ENCODE data around the gene ABCC12. TPM values are rescaled to one million over a fixed set of nuclear protein-coding genes. Genes with fewer than 3 reads are reported as not detected.
A peak's percentile ranks its signal among the peaks of the same experiment; 100 is the strongest.
"Not testable (repeated sequence)": the region's sequence is repeated elsewhere in the genome, so short reads cannot be mapped to it uniquely, and the experiment has no call there.

The ABCC12 gene
- polyA plus RNA-seq, 6 donors from 2014 or later: not detected

DNA sequence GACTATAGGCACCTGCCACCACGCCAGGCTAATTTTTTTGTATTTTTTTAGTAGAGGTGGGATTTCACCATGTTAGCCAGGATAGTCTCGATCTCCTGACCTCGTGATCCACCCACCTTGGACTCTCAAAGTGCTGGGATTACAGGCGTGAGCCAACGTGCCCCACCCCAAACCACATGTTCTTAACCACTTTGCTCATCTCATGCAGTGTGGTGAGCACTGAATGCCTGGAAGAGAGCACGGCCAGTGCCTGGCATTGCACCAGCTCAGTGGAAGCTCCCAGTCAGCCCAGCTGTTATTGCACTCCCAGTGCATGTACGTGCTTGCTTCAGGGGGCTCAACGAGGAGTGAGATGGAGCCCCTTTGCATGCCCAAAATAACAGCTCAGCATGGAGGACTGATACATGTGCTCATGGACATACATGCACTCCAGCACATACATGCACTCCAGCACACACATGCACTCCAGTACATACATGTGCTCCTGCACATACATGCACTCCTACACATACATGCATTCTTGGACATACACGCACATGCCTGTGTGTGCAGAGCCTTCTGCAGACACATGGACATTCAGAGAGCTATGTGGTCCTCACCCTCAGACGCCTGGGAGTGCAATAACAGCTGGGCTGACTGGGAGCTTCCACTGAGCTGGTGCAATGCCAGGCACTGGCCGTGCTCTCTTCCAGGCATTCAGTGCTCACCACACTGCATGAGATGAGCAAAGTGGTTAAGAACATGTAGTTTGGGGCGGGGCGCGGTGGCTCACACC is 26.1 kb upstream of the ABCC12 start:
- not testable (repeated sequence) for DNase-seq; H3K4me3 Mint-ChIP-seq; H3K4me1 Mint-ChIP-seq; ATAC-seq (ENCODE audit: low read depth in 2 of 2); H3K27ac Mint-ChIP-seq; H3K9me3 Mint-ChIP-seq; H3K36me3 Mint-ChIP-seq
- peaks cover 0 to 16% (median 12%) of the 10 kb centered on the region in 3 donors for H3K27me3 Mint-ChIP-seq

DNA sequence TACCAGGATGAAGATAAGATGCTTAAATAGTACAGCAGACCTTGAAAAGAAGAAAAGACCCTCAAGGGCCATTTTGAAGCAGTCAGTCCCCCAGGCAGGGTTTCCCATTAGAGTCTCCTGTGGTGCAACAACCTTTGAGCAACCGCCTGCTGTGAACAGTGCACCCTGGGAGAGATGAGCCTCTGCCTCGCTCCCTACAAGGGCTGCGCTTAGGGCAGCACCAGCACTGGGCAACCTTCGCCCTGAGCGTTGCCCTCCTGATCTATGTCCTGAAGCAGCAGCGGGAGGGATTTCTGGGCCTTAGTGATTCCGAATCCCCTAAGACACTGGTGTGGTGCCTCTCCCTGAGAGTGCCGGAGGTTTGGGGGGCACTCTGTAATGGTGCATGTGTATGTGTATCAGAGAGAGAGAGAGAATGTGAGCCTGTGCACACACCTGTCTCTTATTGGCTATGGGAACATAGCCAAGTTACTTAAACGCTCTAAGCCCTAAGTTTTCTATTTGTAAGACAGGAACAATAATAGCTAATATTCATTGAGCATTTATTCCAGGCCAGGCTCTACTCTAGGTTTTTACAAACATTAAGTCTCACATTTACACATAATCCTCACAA is 25.2 kb upstream of the ABCC12 start:
- no peak overlapping the region for H3K4me3 Mint-ChIP-seq
- ATAC-seq (ENCODE audit: low read depth in 2 of 2): no peak
- H3K4me1 Mint-ChIP-seq: no peaks in the 10 kb centered on the region
- H3K27ac Mint-ChIP-seq: peak overlapping the region in 1 of 6 donors; percentile 44
- DNase-seq: no peak
- H3K9me3 Mint-ChIP-seq: no peaks in the 10 kb centered on the region
- H3K36me3 Mint-ChIP-seq: no peaks in the 10 kb centered on the region
- peaks cover 3 to 25% (median 22%) of the 10 kb centered on the region in 3 donors for H3K27me3 Mint-ChIP-seq

DNA sequence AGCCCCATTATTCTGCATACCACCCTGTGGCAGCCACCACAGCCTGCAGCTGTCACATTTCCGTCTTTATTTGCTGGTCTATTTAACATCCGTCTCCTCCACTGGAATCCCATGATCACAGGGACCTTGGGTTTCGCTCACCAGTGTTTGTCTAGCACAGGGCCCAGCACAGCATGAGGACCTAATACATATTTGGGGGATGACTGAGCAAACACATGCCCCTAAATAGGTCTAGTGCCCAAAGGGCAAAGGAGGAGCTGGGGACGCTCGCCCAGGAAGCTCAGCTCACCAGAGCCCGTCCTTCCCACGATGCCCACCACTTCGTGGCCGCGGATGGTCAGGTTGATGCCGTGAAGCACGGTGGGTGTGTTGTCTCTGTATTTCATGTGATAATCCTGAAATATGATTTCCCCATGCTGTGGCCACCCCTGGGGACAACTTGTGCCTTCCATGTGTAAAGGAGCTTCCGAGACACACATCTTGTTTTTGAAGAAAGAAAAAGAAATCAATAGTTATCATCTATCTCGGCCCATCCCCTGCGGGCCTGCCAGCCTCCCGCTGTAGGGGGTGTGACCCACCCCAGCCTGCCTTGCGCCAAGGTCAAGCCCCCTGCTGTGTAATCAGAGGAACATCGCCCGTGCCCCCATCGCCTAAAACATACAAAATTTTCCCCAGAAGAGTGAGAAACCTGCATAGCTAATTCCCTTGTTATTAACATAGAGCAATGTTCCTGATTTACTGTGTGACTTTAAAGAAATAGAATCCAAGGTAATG is 21.0 kb upstream of the ABCC12 start:
- peaks cover 18 to 35% (median 27%) of the 10 kb centered on the region in 3 donors for H3K27me3 Mint-ChIP-seq
- no peak for ATAC-seq (ENCODE audit: low read depth in 2 of 2)
- H3K36me3 Mint-ChIP-seq: no peaks in the 10 kb centered on the region
- H3K4me3 Mint-ChIP-seq: no peak overlapping the region
- no peaks in the 10 kb centered on the region for H3K9me3 Mint-ChIP-seq
- no peak overlapping the region for H3K27ac Mint-ChIP-seq
- H3K4me1 Mint-ChIP-seq: no peaks in the 10 kb centered on the region
- DNase-seq: no peak

DNA sequence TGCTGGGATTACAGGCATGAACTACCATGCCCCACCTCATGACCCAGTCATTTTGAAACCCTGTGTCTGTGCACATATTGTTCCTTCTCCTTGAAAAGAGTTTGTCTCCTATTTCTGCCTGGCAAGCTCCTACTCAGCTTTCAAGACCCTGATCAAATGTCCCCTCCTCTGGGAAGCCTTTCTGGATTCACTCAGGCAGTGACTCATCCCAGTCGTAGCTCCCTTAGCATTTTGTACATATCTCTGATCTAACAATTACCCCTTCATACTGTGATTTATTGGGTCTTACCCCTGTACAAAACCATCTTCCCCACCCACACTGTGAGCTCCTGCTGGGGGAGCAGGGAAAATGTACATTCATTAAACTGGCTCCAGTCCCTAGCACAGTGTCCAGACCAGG is 18.1 kb upstream of the ABCC12 start:
- Mint-ChIP-seq H3K4me1 (no peaks in the 10 kb centered on the region), H3K36me3 (no peaks in the 10 kb centered on the region), H3K4me3 (peak overlapping the region in 1 of 8 donors; percentile 38), H3K27me3 (peaks cover 18 to 29% (median 21%) of the 10 kb centered on the region in 3 donors), H3K27ac (no peak overlapping the region), H3K9me3 (no peaks in the 10 kb centered on the region)
- no peak for DNase-seq
- no peak for ATAC-seq (ENCODE audit: low read depth in 2 of 2)

DNA sequence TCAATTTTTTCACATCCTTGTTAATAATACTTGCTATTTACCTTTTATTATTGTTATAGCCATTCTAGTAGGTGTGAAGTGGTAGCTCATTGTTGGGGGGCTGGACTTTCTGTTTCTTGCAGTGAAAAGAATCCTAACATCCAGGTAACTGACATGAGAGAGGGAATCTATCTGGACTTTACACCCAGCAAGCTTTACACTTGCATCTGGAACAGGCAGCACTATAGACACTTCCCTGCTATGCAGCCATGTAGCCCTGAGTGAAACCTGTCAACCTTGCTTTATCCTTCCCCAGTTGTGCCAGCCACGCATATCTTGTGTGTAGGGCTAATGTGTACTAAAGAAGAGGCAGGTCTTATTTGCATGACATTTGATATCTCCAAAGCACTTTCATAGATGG is 16.9 kb upstream of the ABCC12 start:
- H3K27ac Mint-ChIP-seq: no peak overlapping the region
- H3K36me3 Mint-ChIP-seq: no peaks in the 10 kb centered on the region
- no peak for DNase-seq
- peaks cover 18 to 28% (median 20%) of the 10 kb centered on the region in 3 donors for H3K27me3 Mint-ChIP-seq
- H3K9me3 Mint-ChIP-seq: no peaks in the 10 kb centered on the region
- ATAC-seq (ENCODE audit: low read depth in 2 of 2): no peak
- H3K4me1 Mint-ChIP-seq: no peaks in the 10 kb centered on the region
- H3K4me3 Mint-ChIP-seq: no peak overlapping the region

DNA sequence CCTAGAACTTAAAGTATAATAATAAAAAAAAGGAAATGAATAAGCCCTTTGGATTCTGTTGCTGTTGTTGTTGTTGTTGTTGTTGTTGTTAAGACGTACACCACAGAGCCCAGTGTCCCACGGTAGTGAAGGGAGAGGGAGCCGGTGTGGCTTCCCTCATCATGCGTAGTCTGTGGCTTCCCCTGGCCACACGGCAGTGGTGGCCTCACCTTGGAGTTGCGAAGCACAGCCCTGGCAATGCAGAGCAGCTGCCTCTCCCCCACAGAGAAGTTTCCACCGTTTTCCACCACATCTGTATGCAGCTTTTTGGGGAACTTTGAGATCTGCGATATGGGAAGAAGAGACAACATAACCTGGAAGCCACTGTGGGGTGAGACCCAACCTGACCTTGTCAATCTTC is 14.1 kb upstream of the ABCC12 start:
- no peak overlapping the region for H3K4me3 Mint-ChIP-seq
- no peak overlapping the region for H3K27ac Mint-ChIP-seq
- DNase-seq (no peak), ATAC-seq (ENCODE audit: low read depth in 2 of 2) (no peak)
- H3K4me1 Mint-ChIP-seq: peaks cover 0 to 2% (median 2%) of the 10 kb centered on the region in 3 donors
- H3K9me3 Mint-ChIP-seq: no peaks in the 10 kb centered on the region
- H3K36me3 Mint-ChIP-seq: no peaks in the 10 kb centered on the region
- peaks cover 9 to 13% (median 10%) of the 10 kb centered on the region in 3 donors for H3K27me3 Mint-ChIP-seq

DNA sequence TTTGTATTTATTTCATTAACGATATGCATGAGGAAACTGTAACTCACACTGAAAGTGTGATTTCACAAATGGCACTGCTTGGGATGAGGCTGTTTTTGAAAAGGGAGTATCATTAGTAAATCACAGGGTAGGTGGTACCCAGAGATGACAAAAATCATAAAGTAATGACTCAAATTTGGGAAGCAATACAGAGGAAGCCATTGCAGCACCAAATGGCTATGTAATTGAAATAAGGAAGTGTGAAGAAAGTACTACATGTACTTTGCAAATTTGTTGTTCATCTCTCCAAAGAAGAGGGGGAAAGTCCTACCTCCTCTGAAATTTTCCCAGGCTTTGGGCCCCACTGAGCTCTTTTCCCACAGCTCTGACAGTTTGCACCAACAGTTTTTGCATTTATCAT is 12.3 kb upstream of the ABCC12 start:
- H3K36me3 Mint-ChIP-seq: no peaks in the 10 kb centered on the region
- DNase-seq (no peak), ATAC-seq (ENCODE audit: low read depth in 2 of 2) (no peak)
- no peak overlapping the region for H3K4me3 Mint-ChIP-seq
- H3K27ac Mint-ChIP-seq: no peak overlapping the region
- H3K27me3 Mint-ChIP-seq: peaks cover 0 to 10% (median 4%) of the 10 kb centered on the region in 3 donors
- no peaks in the 10 kb centered on the region for H3K9me3 Mint-ChIP-seq
- H3K4me1 Mint-ChIP-seq: peaks cover 0 to 5% (median 4%) of the 10 kb centered on the region in 3 donors

DNA sequence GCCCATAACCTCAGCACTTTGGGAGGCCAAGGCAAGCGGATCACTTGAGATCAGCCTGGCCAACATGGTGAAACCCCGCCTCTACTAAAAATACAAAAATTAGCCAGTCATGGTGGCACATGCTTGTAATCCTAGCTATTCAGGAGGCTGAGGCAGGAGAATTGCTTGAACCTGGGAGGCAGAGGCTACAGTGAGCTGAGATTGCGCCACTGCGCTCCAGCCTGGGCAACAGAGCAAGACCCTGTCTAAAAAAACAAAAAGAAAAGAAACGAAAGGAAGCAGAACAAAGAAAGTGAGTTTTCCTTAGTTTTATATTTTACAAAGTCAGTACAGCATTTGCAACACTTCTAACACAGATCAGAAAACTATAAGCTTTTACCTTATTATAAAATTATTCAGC is 10.8 kb upstream of the ABCC12 start:
- ATAC-seq (ENCODE audit: low read depth in 2 of 2); H3K36me3 Mint-ChIP-seq; H3K27ac Mint-ChIP-seq; H3K4me1 Mint-ChIP-seq; DNase-seq; H3K4me3 Mint-ChIP-seq; H3K9me3 Mint-ChIP-seq: not testable (repeated sequence)
- H3K27me3 Mint-ChIP-seq: peaks cover 0 to 12% (median 7%) of the 10 kb centered on the region in 3 donors

DNA sequence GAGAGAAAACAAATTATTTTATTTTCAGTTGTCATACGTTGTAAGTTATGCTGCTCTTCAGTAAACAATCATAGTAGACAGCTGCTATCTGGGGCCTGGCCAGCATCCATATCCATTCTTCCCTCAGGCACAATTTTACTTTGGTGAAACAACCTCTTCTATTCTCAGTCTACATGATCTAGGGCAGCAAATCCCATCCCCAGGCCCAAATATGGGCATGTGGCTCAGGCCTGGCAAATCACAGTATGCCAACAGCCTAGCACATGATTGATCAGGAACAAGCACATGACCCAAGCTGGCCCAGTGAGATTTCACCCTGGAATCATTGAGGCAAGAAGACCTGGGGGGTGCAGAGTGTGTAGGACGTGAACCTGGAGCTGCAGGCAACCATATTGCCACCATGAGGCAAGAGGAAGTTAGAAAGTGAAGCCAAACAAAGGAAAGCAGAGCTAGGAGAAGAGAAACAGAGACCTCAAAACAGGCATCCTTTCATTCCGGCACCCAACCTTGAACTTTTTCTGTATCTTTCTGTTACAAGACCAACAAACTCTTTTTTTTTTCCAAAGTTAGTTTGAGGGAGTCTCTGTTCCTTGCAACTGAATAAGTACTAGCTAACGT is 10.3 kb upstream of the ABCC12 start:
- Mint-ChIP-seq H3K9me3 (no peaks in the 10 kb centered on the region), H3K27ac (no peak overlapping the region), H3K27me3 (peaks cover 0 to 12% (median 7%) of the 10 kb centered on the region in 3 donors), H3K36me3 (no peaks in the 10 kb centered on the region), H3K4me3 (no peak overlapping the region), H3K4me1 (peaks cover 0 to 5% (median 4%) of the 10 kb centered on the region in 3 donors)
- no peak for ATAC-seq (ENCODE audit: low read depth in 2 of 2)
- DNase-seq: no peak

DNA sequence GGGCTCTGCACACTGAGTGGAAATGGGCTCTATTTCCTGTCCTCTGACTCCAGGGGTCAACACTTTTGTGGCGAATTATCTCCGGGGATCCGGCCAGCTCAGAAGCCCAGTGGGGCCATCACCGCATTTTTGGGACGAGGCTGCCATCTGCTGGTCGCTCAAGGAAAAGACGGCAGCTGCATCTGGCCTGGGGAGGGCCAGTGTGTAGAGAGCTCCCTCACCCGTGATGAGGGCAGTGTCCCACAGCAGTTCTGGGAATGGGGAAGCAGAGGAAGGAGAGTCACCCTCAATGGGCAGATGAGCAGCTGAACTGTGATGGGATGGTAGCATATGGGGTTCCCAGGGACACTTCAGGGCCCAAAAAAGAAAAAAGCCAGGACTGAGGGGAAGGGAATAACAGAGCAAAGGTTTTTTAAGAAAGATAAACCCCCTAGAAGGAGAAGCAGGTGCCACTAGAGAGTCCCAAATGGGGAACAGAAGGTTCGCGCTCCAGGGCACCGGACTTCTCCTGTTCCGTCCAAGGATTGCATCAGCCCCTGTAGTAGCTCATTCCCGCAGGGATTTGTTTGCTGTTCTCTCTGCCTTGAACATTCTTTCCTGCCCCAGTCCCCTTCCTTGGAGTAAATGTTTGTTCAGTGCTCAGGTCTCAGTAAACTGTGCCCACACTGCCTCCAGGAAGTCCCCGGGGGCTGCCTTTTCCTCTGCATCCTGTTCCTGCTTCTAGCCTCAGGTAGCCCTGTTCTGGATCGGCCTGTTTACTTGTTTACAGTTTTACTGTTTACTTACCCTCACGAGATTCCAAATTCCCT is 9.3 kb upstream of the ABCC12 start:
- DNase-seq (peak; percentile 49), ATAC-seq (ENCODE audit: low read depth in 2 of 2) (peak; percentile 67 to 68)
- Mint-ChIP-seq H3K27me3 (peaks cover 0 to 12% (median 7%) of the 10 kb centered on the region in 3 donors), H3K27ac (peak overlapping the region in 1 of 6 donors; percentile 19), H3K9me3 (no peaks in the 10 kb centered on the region), H3K4me3 (no peak overlapping the region), H3K36me3 (no peaks in the 10 kb centered on the region), H3K4me1 (peaks cover 0 to 5% (median 4%) of the 10 kb centered on the region in 3 donors)

DNA sequence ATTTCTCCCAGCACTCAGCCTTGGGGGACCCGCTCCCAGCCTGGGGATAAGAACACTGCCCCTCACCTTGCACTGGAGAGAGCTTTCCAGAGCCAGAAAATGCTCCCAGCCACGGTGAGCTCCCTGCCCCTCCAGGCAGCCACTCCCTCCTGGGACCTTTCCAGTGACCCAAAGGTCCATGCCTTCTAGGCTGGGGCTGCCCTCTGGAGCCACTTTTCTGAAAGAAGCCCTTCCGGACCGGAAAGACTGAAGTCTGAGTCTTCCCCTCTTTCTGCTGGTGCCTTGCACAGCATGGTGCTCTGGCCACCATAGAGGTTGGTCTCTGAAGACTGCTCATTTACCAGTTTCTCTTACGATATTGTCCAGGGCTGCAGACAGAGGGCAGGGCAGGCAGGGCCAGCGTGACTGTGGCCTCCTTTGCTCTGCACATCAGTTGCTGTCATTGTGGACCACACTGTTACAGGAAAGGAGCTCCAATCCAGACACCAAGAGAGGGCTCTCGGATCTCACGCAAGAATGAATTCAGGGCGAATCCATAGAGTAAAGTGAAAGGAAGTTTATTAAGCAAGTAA is 7.1 kb upstream of the ABCC12 start:
- no peak for DNase-seq
- no peak overlapping the region for H3K27ac Mint-ChIP-seq
- no peaks in the 10 kb centered on the region for H3K9me3 Mint-ChIP-seq
- peaks cover 0 to 18% (median 7%) of the 10 kb centered on the region in 3 donors for H3K27me3 Mint-ChIP-seq
- H3K4me1 Mint-ChIP-seq: peaks cover 0 to 5% (median 4%) of the 10 kb centered on the region in 3 donors
- no peak overlapping the region for H3K4me3 Mint-ChIP-seq
- H3K36me3 Mint-ChIP-seq: no peaks in the 10 kb centered on the region
- ATAC-seq (ENCODE audit: low read depth in 2 of 2): no peak

DNA sequence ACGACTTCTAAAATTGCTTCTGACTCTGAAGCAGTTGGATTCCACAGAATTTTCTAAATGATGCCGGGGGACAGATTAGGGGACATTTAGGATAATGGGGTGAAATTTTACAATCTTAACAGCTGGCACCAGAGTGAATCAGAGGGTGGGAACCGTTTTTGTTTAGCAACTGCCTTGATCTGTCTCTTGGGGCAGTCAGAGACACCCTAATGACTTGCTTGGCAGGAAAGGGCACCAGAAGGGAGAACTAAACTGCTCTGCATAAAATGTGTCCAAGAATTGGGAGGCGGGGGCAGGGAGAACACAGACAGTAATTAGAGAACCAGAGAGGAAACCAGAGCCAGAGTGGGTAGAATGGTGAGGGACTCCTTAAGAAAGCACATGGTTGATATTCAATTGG is 6.1 kb upstream of the ABCC12 start:
- no peaks in the 10 kb centered on the region for H3K36me3 Mint-ChIP-seq
- H3K9me3 Mint-ChIP-seq: no peaks in the 10 kb centered on the region
- ATAC-seq (ENCODE audit: low read depth in 2 of 2) (no peak), DNase-seq (no peak)
- no peak overlapping the region for H3K4me3 Mint-ChIP-seq
- no peak overlapping the region for H3K27ac Mint-ChIP-seq
- H3K27me3 Mint-ChIP-seq: peaks cover 5 to 28% (median 7%) of the 10 kb centered on the region in 3 donors
- H3K4me1 Mint-ChIP-seq: peaks cover 0 to 5% (median 4%) of the 10 kb centered on the region in 3 donors
